ENCODE measurements around the gene CRTC1.

CRTC1 gene

GRCh38 chr19:18800636-18801035 is 117.2 kb downstream of the CRTC1 start:
- no peak for DNase-seq
- H3K9ac ChIP-seq (ENCODE audit: low read depth, low read length) = no peak overlapping the region
- H3K4me2 ChIP-seq (ENCODE audit: insufficient read depth, low read length) = no peak overlapping the region
- no peak for ATAC-seq (ENCODE audit: insufficient read depth, low read depth)
- H3K79me2 ChIP-seq (ENCODE audit: insufficient read depth, low read length) = no peaks in the 10 kb centered on the region
- no peaks in the 10 kb centered on the region for H3K27me3 ChIP-seq (ENCODE audit: insufficient read depth, low read length, poor library complexity)
- H3K9me3 ChIP-seq (ENCODE audit: insufficient read depth, low read length, severe bottlenecking) = no peaks in the 10 kb centered on the region
- H3K27ac ChIP-seq (ENCODE audit: low read length) = no peak overlapping the region
- no peaks in the 10 kb centered on the region for H3K4me1 ChIP-seq (ENCODE audit: insufficient read depth, low read length)
- H3K4me3 ChIP-seq (ENCODE audit: low read depth in 1 of 2, low read length in 2 of 2) = no peak overlapping the region
- TF ChIP-seq CTCF (IDR thresholded peaks at IDR 0.05; ENCODE audit: borderline replicate concordance, extremely low read depth, low read length, poor library complexity, severe bottlenecking) (no peak), EZH2 (IDR thresholded peaks at IDR 0.05; ENCODE audit: borderline replicate concordance, low read depth, low read length, severe bottlenecking) (no peak)
- H3K36me3 ChIP-seq (ENCODE audit: insufficient read depth, low read length) = no peaks in the 10 kb centered on the region
- no peaks in the 10 kb centered on the region; the same call in 1 of the 2 replicates for H4K20me1 ChIP-seq (ENCODE audit: insufficient read depth, low read length)
- H2AFZ ChIP-seq (ENCODE audit: low read depth, low read length) = no peak overlapping the region

DNA sequence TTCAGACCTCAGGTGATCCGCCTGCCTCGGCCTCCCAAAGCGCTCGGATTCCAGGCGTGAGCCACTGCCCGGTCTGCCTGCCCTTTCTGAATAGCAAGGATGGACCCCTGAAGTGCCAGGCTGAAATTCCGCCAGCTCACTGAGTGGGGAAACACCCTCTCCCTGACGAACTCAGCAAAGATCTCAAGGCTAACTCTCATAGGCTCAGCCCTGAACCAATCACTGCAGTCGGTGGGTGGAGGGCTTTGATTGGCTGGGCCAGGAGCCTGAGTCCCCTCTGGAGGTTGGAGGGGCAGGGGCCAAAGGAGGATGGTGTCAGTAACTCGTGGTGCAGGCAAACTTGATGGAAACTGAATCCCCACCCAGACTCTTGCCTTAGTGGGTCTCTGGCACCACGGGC is 118.9 kb downstream of the CRTC1 start:
- ATAC-seq (ENCODE audit: insufficient read depth, low read depth) = peak; percentile 67
- H3K27ac ChIP-seq (ENCODE audit: low read length) = no peak overlapping the region
- H3K4me1 ChIP-seq (ENCODE audit: insufficient read depth, low read length) = no peaks in the 10 kb centered on the region
- no peak overlapping the region for H3K4me3 ChIP-seq (ENCODE audit: low read depth in 1 of 2, low read length in 2 of 2)
- H3K36me3 ChIP-seq (ENCODE audit: insufficient read depth, low read length) = no peaks in the 10 kb centered on the region
- TF ChIP-seq CTCF (IDR thresholded peaks at IDR 0.05; ENCODE audit: borderline replicate concordance, extremely low read depth, low read length, poor library complexity, severe bottlenecking) = no peak
- no peak for TF ChIP-seq EZH2 (IDR thresholded peaks at IDR 0.05; ENCODE audit: borderline replicate concordance, low read depth, low read length, severe bottlenecking)
- H2AFZ ChIP-seq (ENCODE audit: low read depth, low read length) = no peak overlapping the region
- no peak overlapping the region for H3K4me2 ChIP-seq (ENCODE audit: insufficient read depth, low read length)
- DNase-seq = peak; percentile 28
- H3K27me3 ChIP-seq (ENCODE audit: insufficient read depth, low read length, poor library complexity) = no peaks in the 10 kb centered on the region
- H3K9ac ChIP-seq (ENCODE audit: low read depth, low read length) = no peak overlapping the region
- no peaks in the 10 kb centered on the region; the same call in 1 of the 2 replicates for H4K20me1 ChIP-seq (ENCODE audit: insufficient read depth, low read length)
- H3K79me2 ChIP-seq (ENCODE audit: insufficient read depth, low read length) = no peaks in the 10 kb centered on the region
- no peaks in the 10 kb centered on the region for H3K9me3 ChIP-seq (ENCODE audit: insufficient read depth, low read length, severe bottlenecking)

GRCh38 chr19:18803550-18804138 is 120.2 kb downstream of the CRTC1 start:
- no peak overlapping the region for H3K4me2 ChIP-seq (ENCODE audit: insufficient read depth, low read length)
- no peak for ATAC-seq (ENCODE audit: insufficient read depth, low read depth)
- no peak overlapping the region for H3K9ac ChIP-seq (ENCODE audit: low read depth, low read length)
- DNase-seq = no peak
- TF ChIP-seq CTCF (IDR thresholded peaks at IDR 0.05; ENCODE audit: borderline replicate concordance, extremely low read depth, low read length, poor library complexity, severe bottlenecking) (no peak), EZH2 (IDR thresholded peaks at IDR 0.05; ENCODE audit: borderline replicate concordance, low read depth, low read length, severe bottlenecking) (no peak)
- H2AFZ ChIP-seq (ENCODE audit: low read depth, low read length) = no peak overlapping the region
- H3K4me3 ChIP-seq (ENCODE audit: low read depth in 1 of 2, low read length in 2 of 2) = no peak overlapping the region
- H3K4me1 ChIP-seq (ENCODE audit: insufficient read depth, low read length) = no peaks in the 10 kb centered on the region
- H4K20me1 ChIP-seq (ENCODE audit: insufficient read depth, low read length) = no peaks in the 10 kb centered on the region; the same call in 1 of the 2 replicates
- no peaks in the 10 kb centered on the region for H3K9me3 ChIP-seq (ENCODE audit: insufficient read depth, low read length, severe bottlenecking)
- no peaks in the 10 kb centered on the region for H3K27me3 ChIP-seq (ENCODE audit: insufficient read depth, low read length, poor library complexity)
- H3K79me2 ChIP-seq (ENCODE audit: insufficient read depth, low read length) = no peaks in the 10 kb centered on the region
- no peaks in the 10 kb centered on the region for H3K36me3 ChIP-seq (ENCODE audit: insufficient read depth, low read length)
- H3K27ac ChIP-seq (ENCODE audit: low read length) = no peak overlapping the region
